Measurements from ENCODE around the gene SPATS2L.

SPATS2L gene

GRCh38 chr2:200506679-200507078, 200.2 kb downstream of the SPATS2L start:
- Histone ChIP-seq H3K79me2 (ENCODE audit: insufficient read depth, low read length) (peaks cover 15% of the 10 kb centered on the region), H4K20me1 (ENCODE audit: insufficient read depth, low read length, poor library complexity, severe bottlenecking) (no peaks in the 10 kb centered on the region), H3K9ac (ENCODE audit: low read depth, low read length, poor library complexity, severe bottlenecking) (no peak overlapping the region), H2AFZ (ENCODE audit: low read length) (no peak overlapping the region), H3K4me3 (ENCODE audit: low read length, poor library complexity, severe bottlenecking) (no peak overlapping the region), H3K9me3 (ENCODE audit: insufficient read depth, low read depth, low read length) (no peaks in the 10 kb centered on the region), H3K4me1 (ENCODE audit: insufficient read depth, low read length, poor library complexity, severe bottlenecking) (peaks cover 19% of the 10 kb centered on the region), H3K36me3 (ENCODE audit: insufficient read depth, low read length) (no peaks in the 10 kb centered on the region), H3K4me2 (ENCODE audit: low read depth, low read length, poor library complexity, severe bottlenecking) (no peak overlapping the region), H3K9me2 (replicated peaks; ENCODE audit: low read depth, low read length) (no peaks in the 10 kb centered on the region), H3K27me3 (ENCODE audit: insufficient read depth, low read length, poor library complexity, severe bottlenecking) (peaks cover 7% of the 10 kb centered on the region), H3F3A (ENCODE audit: low read depth) (no peaks in the 10 kb centered on the region)
- TF ChIP-seq CTCF (conservative IDR thresholded peaks at IDR 0.05; ENCODE audit: low read length), result no peak
- TF ChIP-seq EZH2phosphoT487 (IDR thresholded peaks at IDR 0.05; ENCODE audit: borderline replicate concordance), result no peak

DNA sequence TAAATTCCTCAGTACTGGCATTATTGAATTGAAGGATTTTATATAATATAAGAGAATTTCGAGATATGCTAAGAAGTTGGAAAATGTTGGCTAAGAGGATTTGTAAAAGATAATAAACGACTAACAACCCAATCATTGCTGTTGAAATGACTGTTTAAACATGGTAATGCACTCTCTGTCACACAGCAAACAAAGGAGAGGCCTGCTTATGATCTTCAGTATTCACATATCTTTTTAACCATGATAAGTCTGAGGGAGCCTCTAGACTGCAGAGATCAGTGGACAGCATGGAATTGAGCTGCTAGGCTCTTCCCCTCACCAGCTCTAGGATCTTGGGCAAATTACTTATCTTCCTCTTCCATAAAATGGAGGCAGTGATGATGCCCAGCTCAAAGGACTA, 200.7 kb downstream of the SPATS2L start:
- peaks cover 12% of the 10 kb centered on the region for H3K27me3 ChIP-seq (ENCODE audit: insufficient read depth, low read length, poor library complexity, severe bottlenecking)
- no peaks in the 10 kb centered on the region for H3K36me3 ChIP-seq (ENCODE audit: insufficient read depth, low read length)
- no peak overlapping the region for H2AFZ ChIP-seq (ENCODE audit: low read length)
- H3K79me2 ChIP-seq (ENCODE audit: insufficient read depth, low read length), result peaks cover 15% of the 10 kb centered on the region
- peaks cover 19% of the 10 kb centered on the region for H3K4me1 ChIP-seq (ENCODE audit: insufficient read depth, low read length, poor library complexity, severe bottlenecking)
- no peak overlapping the region for H3K9ac ChIP-seq (ENCODE audit: low read depth, low read length, poor library complexity, severe bottlenecking)
- no peaks in the 10 kb centered on the region for H3F3A ChIP-seq (ENCODE audit: low read depth)
- H3K4me2 ChIP-seq (ENCODE audit: low read depth, low read length, poor library complexity, severe bottlenecking), result no peak overlapping the region
- TF ChIP-seq EZH2phosphoT487 (IDR thresholded peaks at IDR 0.05; ENCODE audit: borderline replicate concordance), result no peak
- TF ChIP-seq CTCF (conservative IDR thresholded peaks at IDR 0.05; ENCODE audit: low read length), result no peak
- H4K20me1 ChIP-seq (ENCODE audit: insufficient read depth, low read length, poor library complexity, severe bottlenecking), result no peaks in the 10 kb centered on the region
- H3K9me2 ChIP-seq (replicated peaks; ENCODE audit: low read depth, low read length), result no peaks in the 10 kb centered on the region
- H3K4me3 ChIP-seq (ENCODE audit: low read length, poor library complexity, severe bottlenecking), result no peak overlapping the region
- H3K9me3 ChIP-seq (ENCODE audit: insufficient read depth, low read depth, low read length), result no peaks in the 10 kb centered on the region

- H3K27me3 ChIP-seq (ENCODE audit: insufficient read depth, low read length, poor library complexity, severe bottlenecking), result peaks cover 30% of the 10 kb centered on the region
- H3K9me2 ChIP-seq (replicated peaks; ENCODE audit: low read depth, low read length), result no peaks in the 10 kb centered on the region
- H2AFZ ChIP-seq (ENCODE audit: low read length), result peak overlapping the region; percentile 39
- H3F3A ChIP-seq (ENCODE audit: low read depth), result no peaks in the 10 kb centered on the region
- no peaks in the 10 kb centered on the region for H4K20me1 ChIP-seq (ENCODE audit: insufficient read depth, low read length, poor library complexity, severe bottlenecking)
- H3K9me3 ChIP-seq (ENCODE audit: insufficient read depth, low read depth, low read length), result no peaks in the 10 kb centered on the region
- H3K9ac ChIP-seq (ENCODE audit: low read depth, low read length, poor library complexity, severe bottlenecking), result peak overlapping the region; percentile 93
- H3K36me3 ChIP-seq (ENCODE audit: insufficient read depth, low read length), result no peaks in the 10 kb centered on the region
- TF ChIP-seq EZH2phosphoT487 (IDR thresholded peaks at IDR 0.05; ENCODE audit: borderline replicate concordance), result no peak
- no peak for TF ChIP-seq CTCF (conservative IDR thresholded peaks at IDR 0.05; ENCODE audit: low read length)
- peak overlapping the region; percentile 94 for H3K4me2 ChIP-seq (ENCODE audit: low read depth, low read length, poor library complexity, severe bottlenecking)
- H3K4me1 ChIP-seq (ENCODE audit: insufficient read depth, low read length, poor library complexity, severe bottlenecking), result peaks cover 19% of the 10 kb centered on the region
- peaks cover 15% of the 10 kb centered on the region for H3K79me2 ChIP-seq (ENCODE audit: insufficient read depth, low read length)
- H3K4me3 ChIP-seq (ENCODE audit: low read length, poor library complexity, severe bottlenecking), result peak overlapping the region; percentile 86
These were observed 202.7 kb downstream of the SPATS2L start for GRCh38 chr2:200509235-200509611.

Measured in Loucy (cell line).